ENCODE results near the gene TFF3.

- TF ChIP-seq, protein P1, sequence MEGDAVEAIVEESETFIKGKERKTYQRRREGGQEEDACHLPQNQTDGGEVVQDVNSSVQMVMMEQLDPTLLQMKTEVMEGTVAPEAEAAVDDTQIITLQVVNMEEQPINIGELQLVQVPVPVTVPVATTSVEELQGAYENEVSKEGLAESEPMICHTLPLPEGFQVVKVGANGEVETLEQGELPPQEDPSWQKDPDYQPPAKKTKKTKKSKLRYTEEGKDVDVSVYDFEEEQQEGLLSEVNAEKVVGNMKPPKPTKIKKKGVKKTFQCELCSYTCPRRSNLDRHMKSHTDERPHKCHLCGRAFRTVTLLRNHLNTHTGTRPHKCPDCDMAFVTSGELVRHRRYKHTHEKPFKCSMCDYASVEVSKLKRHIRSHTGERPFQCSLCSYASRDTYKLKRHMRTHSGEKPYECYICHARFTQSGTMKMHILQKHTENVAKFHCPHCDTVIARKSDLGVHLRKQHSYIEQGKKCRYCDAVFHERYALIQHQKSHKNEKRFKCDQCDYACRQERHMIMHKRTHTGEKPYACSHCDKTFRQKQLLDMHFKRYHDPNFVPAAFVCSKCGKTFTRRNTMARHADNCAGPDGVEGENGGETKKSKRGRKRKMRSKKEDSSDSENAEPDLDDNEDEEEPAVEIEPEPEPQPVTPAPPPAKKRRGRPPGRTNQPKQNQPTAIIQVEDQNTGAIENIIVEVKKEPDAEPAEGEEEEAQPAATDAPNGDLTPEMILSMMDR (IDR thresholded peaks at IDR 0.05 in 4 of 5, conservative IDR thresholded peaks at IDR 0.05 in 1 of 5) = no peak
- TF ChIP-seq POLR2A (IDR thresholded peaks at IDR 0.05) = no peak
Measured at GRCh38 chr21:42287193-42288083, 27.8 kb downstream of the TFF3 start.
